HTERT RPE-1 (cell line): ENCODE measurements around the gene SMIM28.

Experiments used
- in situ Hi-C: fragments of 300-500 bp; cut with MboI; formaldehyde crosslinking; loops from 4 replicates; pipeline ENCODE4 v1.14.3; 2020; ENCODE audit warnings: low sequenced_read_pairs

Gene SMIM28

DNA sequence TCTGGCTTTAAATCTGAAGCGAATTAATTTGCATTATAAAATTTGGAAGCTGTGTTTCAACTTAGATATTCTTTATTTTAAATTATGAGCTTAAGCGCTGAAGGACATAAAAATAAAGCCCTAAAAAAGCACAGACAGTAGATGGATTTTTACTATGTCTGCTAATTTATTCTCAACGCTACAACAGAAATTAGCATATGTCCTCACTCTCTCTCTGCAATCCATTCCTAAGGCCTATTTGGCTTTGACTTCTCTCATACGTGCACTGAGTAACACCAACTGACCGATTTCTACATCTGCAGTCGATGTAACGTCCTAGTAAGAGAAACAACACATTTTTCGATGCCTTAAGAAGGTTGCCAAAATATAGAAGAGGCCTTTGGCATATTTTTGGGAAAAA, 50.0 kb downstream of the SMIM28 start:
- in situ Hi-C loops: no loop called here

GRCh38 chr6:138428944-138429598, 51.4 kb downstream of the SMIM28 start:
- in situ Hi-C loops: no loop called here

GRCh38 chr6:138429761-138430160, 52.1 kb downstream of the SMIM28 start:
- in situ Hi-C loops: no loop called here

- in situ Hi-C loops: no loop called here
Observed at GRCh38 chr6:138430361-138431145, 52.8 kb downstream of the SMIM28 start.

DNA sequence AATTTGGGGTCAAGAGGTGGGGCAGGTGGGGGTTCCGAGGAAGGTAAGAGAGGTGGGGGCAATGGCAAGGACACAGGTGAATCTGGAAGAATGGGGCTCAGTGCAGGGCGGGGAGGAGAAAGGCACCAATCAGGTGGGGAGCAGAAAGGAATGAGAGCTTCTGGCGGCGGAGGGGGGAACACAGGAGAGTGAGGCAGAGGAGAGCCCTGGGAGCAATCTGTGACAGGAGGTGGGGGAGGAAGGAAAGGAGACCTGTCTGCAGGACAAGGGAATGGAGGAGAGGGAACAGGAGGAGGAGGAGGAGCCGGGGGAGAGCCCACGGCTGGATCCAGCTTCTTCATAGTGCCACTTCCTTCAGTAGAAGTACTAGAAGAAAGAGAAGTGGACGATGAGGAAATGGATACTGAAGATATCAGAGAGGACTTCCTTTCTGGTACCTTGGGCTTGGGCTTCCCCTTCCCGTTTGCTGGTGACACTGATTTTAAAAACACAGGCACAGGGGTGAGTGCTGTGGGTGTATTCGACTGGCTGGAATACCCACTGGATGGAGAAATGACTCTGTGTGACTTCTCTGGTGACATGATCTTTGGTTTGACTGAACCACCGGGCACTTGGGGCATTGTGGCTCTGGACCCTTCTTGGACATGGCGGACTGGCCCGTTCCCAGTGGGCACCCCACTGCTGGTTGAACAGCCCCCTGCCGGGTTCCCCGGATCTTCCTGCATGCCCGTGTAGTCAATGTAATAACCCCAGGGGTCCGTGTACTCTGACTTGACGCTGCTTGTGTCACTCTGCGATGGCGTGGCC, 53.8 kb downstream of the SMIM28 start:
- in situ Hi-C loops: no loop called here

GRCh38 chr6:138432063-138432356, 54.3 kb downstream of the SMIM28 start:
- in situ Hi-C loops: no loop called here
